Duodenal mucosa (tissue), 2 donors: ENCODE data around the gene EGR1.

ENCODE experiments used
- H3K27ac ChIP-seq: one replicate; pipeline ENCODE4 v1.7.0; 2013; ENCODE audit warnings: low read depth, low read length
- H3K27me3 ChIP-seq, 2 donors: one replicate each; pipeline ENCODE4 v1.7.0; 2013; ENCODE audit warnings: low read length in 2 of 2, control low read depth in 1 of 2; ENCODE audit not compliant: insufficient read depth in 2 of 2, control insufficient read depth in 1 of 2
- H3K36me3 ChIP-seq, 2 donors: one replicate each; pipeline ENCODE4 v1.7.0; 2013; ENCODE audit warnings: low read length in 2 of 2, control low read depth in 1 of 2; ENCODE audit not compliant: insufficient read depth in 2 of 2, control insufficient read depth in 1 of 2
- H3K4me1 ChIP-seq, 2 donors: one replicate each; pipeline ENCODE4 v1.7.0; 2013; ENCODE audit warnings: low read length in 2 of 2, control low read depth in 1 of 2; ENCODE audit not compliant: insufficient read depth in 2 of 2, control insufficient read depth in 1 of 2
- H3K4me3 ChIP-seq, 2 donors: one replicate each; pipeline ENCODE4 v1.7.0; 2013; ENCODE audit warnings: low read length in 2 of 2, low read depth in 1 of 2
- H3K9ac ChIP-seq, 2 donors: one replicate each; pipeline ENCODE4 v1.7.0; 2013; ENCODE audit warnings: low read length in 2 of 2, low read depth in 1 of 2
- H3K9me3 ChIP-seq, 2 donors: one replicate each; pipeline ENCODE4 v1.7.0; 2013; ENCODE audit warnings: low read length in 2 of 2, control low read depth in 1 of 2; ENCODE audit not compliant: control insufficient read depth in 1 of 2

EGR1 gene

GRCh38 chr5:138491284-138491648 is 26.0 kb downstream of the EGR1 start:
- Histone ChIP-seq H3K4me3 (peak overlapping the region; percentile 63 to 67), H3K27ac (no peak overlapping the region), H3K4me1 (peaks cover 24 to 26% of the 10 kb centered on the region in 2 donors), H3K9me3 (no peaks in the 10 kb centered on the region), H3K36me3 (no peaks in the 10 kb centered on the region), H3K9ac (peak overlapping the region; percentile 16 to 26), H3K27me3 (peaks cover 10 to 17% of the 10 kb centered on the region in 2 donors)

- Histone ChIP-seq H3K9me3 (no peaks in the 10 kb centered on the region), H3K4me1 (peaks cover 24 to 26% of the 10 kb centered on the region in 2 donors), H3K27me3 (peaks cover 10 to 17% of the 10 kb centered on the region in 2 donors), H3K4me3 (peak overlapping the region; percentile 63 to 67), H3K27ac (no peak overlapping the region), H3K36me3 (no peaks in the 10 kb centered on the region), H3K9ac (peak overlapping the region; percentile 52 to 75)
Observed at GRCh38 chr5:138491669-138492559, 26.6 kb downstream of the EGR1 start.

- no peaks in the 10 kb centered on the region for H3K9me3 ChIP-seq
- H3K36me3 ChIP-seq: no peaks in the 10 kb centered on the region
- H3K27ac ChIP-seq: no peak overlapping the region
- peak overlapping the region; percentile 52 to 75 for H3K9ac ChIP-seq
- H3K4me1 ChIP-seq: peaks cover 24 to 26% of the 10 kb centered on the region in 2 donors
- H3K4me3 ChIP-seq: peak overlapping the region; percentile 62 to 64
- H3K27me3 ChIP-seq: peaks cover 10 to 17% of the 10 kb centered on the region in 2 donors
Observed at GRCh38 chr5:138492560-138493045, 27.3 kb downstream of the EGR1 start.

GRCh38 chr5:138495351-138495750 is 30.1 kb downstream of the EGR1 start:
- H3K9me3 ChIP-seq: no peaks in the 10 kb centered on the region
- H3K27ac ChIP-seq: no peak overlapping the region
- H3K4me1 ChIP-seq: peaks cover 18 to 20% of the 10 kb centered on the region in 2 donors
- peaks cover 10% of the 10 kb centered on the region in 2 donors for H3K27me3 ChIP-seq
- no peak overlapping the region for H3K9ac ChIP-seq
- no peak overlapping the region for H3K4me3 ChIP-seq
- H3K36me3 ChIP-seq: no peaks in the 10 kb centered on the region

GRCh38 chr5:138498376-138498775 is 33.1 kb downstream of the EGR1 start:
- no peaks in the 10 kb centered on the region for H3K36me3 ChIP-seq
- H3K9me3 ChIP-seq: no peaks in the 10 kb centered on the region
- H3K9ac ChIP-seq: no peak overlapping the region
- H3K27me3 ChIP-seq: no peaks in the 10 kb centered on the region
- peaks cover under 1 to 1% of the 10 kb centered on the region in 2 donors for H3K4me1 ChIP-seq
- no peak overlapping the region for H3K4me3 ChIP-seq
- no peak overlapping the region for H3K27ac ChIP-seq

GRCh38 chr5:138502121-138502520 is 36.8 kb downstream of the EGR1 start:
- Histone ChIP-seq H3K4me3 (no peak overlapping the region), H3K4me1 (no peaks in the 10 kb centered on the region), H3K9me3 (no peaks in the 10 kb centered on the region), H3K27me3 (no peaks in the 10 kb centered on the region), H3K27ac (no peak overlapping the region), H3K36me3 (peaks cover 0 to 10% of the 10 kb centered on the region in 2 donors), H3K9ac (no peak overlapping the region)

- H3K4me3 ChIP-seq: no peak overlapping the region
- no peak overlapping the region for H3K9ac ChIP-seq
- H3K9me3 ChIP-seq: no peaks in the 10 kb centered on the region
- no peak overlapping the region for H3K27ac ChIP-seq
- no peaks in the 10 kb centered on the region for H3K4me1 ChIP-seq
- no peaks in the 10 kb centered on the region for H3K27me3 ChIP-seq
- H3K36me3 ChIP-seq: peaks cover 0 to 14% of the 10 kb centered on the region in 2 donors
Observed at GRCh38 chr5:138502521-138502920, 37.2 kb downstream of the EGR1 start.

GRCh38 chr5:138503487-138504270 is 38.4 kb downstream of the EGR1 start:
- Histone ChIP-seq H3K36me3 (peaks cover 6 to 24% of the 10 kb centered on the region in 2 donors), H3K27me3 (no peaks in the 10 kb centered on the region), H3K4me1 (no peaks in the 10 kb centered on the region), H3K27ac (no peak overlapping the region), H3K4me3 (no peak overlapping the region), H3K9ac (no peak overlapping the region), H3K9me3 (no peaks in the 10 kb centered on the region)

GRCh38 chr5:138504799-138505198 is 39.5 kb downstream of the EGR1 start:
- no peaks in the 10 kb centered on the region for H3K9me3 ChIP-seq
- no peak overlapping the region for H3K27ac ChIP-seq
- no peak overlapping the region for H3K9ac ChIP-seq
- H3K36me3 ChIP-seq: peaks cover 11 to 32% of the 10 kb centered on the region in 2 donors
- H3K27me3 ChIP-seq: no peaks in the 10 kb centered on the region
- H3K4me3 ChIP-seq: no peak overlapping the region
- no peaks in the 10 kb centered on the region for H3K4me1 ChIP-seq
